GM18951 (cell line): ENCODE measurements around the gene APBB2.
"Not testable (repeated sequence)": the region's sequence is repeated elsewhere in the genome, so short reads cannot be mapped to it uniquely, and the experiment has no call there.

Source experiments
- POLR2A ChIP-seq: IDR thresholded peaks from 4 replicates; pipeline ENCODE4 v1.6.1; 2011; ENCODE audit warnings: mild to moderate bottlenecking; ENCODE audit not compliant: insufficient read length, insufficient read depth; ENCODE audit errors: extremely low read depth
- in situ Hi-C: fragments of 300-500 bp; cut with MboI; formaldehyde crosslinking; loops from one replicate; pipeline ENCODE4 v1.12.0; 2022; ENCODE audit warnings: low sequenced_read_pairs, mixed read lengths, inconsistent platforms; ENCODE audit not compliant: unreplicated experiment

APBB2 gene

DNA sequence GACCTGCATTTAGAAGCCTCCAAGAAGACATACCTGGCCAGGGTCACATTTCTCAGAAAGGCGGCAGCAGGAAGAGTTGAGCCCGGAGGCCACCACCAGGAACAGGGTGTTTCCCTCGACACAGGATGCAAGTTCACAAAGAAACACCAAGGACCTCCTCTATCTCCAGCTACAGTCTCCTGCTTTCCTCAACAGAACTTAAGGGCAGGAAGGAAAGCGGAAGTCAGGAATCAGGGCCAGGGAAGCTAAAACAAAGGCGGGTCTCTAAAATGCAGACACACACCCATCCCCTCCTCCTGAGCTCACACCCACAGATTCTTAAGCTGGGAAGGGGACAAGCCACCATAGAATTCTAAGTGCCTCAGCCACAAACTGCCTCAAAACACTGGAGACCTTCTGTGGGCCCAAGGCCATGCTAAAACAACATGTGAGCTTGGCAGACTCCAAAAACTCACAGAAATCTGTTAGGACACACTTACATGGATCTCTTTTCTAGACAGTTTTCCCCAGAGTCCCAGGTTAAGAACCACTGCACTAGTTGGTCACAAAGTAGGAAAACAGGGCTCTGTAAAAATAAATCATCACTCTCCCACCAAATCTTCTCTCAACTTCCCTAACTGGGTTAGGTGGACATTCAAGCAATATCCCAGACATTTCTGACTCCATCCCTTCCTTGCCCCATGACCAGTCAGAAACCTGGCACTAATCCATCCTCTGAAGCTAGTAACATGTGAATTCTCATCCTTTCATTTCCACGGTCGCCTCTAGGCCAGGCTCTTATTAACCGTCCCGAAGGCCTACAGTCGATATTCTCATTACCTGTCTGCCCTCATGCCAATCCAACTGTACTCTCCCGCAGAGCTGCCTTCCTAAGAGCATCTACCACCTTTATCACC, 163.2 kb downstream of the APBB2 start:
- no peak for TF ChIP-seq POLR2A
- in situ Hi-C loops, result no loop called here

DNA sequence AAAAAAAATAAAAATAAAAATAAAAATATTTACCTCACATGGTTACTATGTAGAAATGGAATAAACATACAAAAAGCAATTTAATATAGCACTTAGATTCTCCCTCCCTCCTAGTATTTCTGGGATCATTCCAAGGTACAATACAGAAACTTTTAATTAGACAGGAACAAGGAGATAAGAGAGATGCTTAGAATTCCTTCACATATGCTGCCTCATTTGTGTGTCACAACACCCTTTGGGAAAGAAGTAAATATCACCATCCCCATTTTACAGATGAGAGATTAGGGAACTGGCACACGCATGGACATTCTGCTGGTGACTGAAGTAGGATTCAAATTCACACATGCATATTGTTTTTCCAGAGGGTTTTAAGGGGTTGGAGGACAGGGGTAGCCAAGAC, 164.2 kb downstream of the APBB2 start:
- no peak for TF ChIP-seq POLR2A
- in situ Hi-C loops, result no loop called here

DNA sequence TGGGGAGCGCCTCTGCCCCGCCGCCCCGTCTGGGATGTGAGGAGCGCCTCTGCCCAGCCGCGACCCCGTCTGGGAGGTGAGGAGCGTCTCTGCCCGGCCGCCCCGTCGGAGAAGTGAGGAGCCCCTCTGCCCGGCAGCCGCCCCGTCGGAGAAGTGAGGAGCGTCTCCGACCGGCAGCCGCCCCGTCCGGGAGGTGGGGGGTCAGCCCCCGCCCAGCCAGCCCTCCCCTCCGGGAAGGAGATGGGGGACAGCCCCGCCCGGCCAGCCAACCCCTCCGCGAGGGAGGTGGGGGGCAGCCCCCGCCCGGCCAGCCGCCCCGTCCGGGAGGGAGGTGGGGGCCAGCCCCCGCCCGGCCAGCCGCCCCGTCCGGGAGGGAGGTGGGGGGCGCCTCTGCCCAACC, 165.2 kb downstream of the APBB2 start:
- in situ Hi-C loops, result not testable (repeated sequence)

DNA sequence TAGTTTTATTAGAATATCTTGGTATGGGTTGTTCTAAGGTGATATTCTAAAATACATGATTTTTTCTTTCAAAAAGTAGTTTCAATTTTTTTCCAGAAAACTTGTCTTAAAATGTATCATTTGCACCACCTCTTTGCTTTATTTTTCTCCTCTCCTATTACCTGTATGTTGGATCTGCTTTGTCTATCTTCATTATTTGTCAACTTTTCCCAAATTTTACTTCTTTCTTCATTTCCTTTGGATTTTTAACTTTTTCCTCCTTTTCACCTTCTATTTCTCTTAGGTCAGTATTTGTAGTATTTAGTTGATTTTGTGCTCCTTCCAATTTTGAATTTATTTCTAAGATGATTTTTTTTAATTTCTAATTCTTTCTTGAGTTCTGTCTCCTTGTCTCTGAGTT, 169.6 kb downstream of the APBB2 start:
- no peak for TF ChIP-seq POLR2A
- in situ Hi-C loops, result no loop called here

DNA sequence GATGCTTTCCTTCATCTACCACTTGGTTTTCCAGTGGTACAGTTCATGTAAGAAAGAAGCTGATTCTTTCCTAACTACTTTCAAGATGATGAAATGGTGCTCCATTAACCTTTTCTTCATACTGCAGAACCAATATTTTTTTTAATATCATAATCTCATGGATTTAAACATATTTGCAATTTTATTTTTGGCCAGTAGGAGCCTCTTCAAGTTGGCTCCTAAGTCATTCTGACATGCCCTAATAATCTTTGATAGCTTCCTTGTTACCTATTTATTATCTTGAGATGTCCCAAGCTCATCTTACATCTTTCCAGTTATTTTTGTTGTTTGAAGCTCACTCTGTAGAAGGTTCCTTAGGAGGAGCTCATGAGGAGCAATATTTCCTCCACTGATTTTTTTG, 170.2 kb downstream of the APBB2 start:
- no peak for TF ChIP-seq POLR2A
- in situ Hi-C loops, result no loop called here

DNA sequence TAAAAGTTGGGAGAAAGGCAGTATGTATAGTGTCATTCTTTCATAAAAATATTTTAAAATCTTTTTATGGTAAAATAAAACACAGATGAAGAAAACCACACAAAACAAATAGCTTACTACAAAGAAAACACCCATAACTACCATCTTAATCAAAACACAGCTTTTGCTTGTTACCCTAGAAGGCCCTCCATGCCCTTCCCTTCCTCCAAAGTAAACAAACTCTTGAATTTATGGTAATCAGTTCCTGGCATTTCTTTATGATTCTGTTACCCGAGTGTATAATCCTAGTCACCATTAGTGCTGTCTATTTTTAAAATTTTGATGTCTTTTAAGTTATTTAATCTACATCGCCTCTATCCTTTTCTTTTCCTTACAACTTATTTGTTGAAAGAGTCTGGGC, 170.9 kb downstream of the APBB2 start:
- in situ Hi-C loops, result no loop called here
- TF ChIP-seq POLR2A, result no peak

DNA sequence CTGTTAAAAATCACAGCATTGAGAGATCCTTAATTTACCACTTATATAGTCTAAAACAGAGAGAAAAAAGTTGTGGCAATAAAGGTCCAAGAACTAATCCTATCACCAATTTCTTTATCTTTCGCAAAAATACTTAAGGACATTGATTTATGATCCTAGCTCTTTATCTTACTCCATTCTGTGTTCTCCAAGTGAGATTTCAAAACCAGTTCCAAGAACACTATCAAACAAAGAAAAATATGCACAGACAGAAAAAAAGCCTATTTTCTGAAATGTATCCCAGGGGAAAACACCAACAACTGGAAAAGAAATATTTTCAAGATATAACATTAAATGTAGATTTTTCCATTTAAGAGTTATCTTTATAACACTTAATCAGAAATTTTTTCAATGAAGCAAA, 172.8 kb downstream of the APBB2 start:
- no peak for TF ChIP-seq POLR2A

DNA sequence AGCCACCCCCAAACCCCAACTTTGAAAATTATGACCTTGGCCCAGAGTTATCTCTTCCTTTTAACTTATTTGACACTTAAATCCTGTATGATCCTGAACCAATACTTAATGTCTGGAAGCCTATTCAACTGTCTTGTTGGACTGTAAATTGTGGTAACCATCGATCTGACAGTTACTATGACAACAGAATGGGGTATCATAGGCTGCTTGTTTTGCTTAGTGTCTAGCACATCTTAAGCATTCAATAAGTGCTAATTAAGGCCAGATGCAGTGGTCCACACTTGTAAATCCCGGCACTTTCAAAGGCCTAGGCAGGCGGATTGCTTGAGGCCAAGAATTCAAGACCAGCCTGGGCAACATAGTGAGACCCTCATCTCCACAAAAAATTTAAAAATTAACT, 175.0 kb downstream of the APBB2 start:
- in situ Hi-C loops, result no loop called here
- TF ChIP-seq POLR2A, result no peak

More for the DNA sequence above, 172.8 kb downstream of the APBB2 start:
- in situ Hi-C loops, result no loop called here

DNA sequence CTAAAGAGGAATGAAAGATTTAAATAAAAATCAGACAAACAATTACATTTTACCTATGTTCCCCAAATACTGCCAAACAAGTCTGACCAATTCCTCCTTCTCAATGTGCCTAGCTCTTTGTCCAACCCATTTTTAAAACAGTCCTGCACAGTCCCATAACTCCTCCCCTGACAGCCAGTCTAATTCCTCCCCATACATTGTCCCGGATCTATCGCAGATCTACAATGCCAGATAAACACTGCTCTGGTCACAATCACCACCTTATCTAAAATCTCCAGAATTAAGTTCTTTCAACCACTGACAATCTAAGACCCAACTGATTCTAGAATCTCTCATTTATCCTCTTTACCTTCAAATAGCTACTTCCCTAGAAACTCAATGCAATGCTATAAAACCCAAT, 176.0 kb downstream of the APBB2 start:
- in situ Hi-C loops, result no loop called here
- no peak for TF ChIP-seq POLR2A

DNA sequence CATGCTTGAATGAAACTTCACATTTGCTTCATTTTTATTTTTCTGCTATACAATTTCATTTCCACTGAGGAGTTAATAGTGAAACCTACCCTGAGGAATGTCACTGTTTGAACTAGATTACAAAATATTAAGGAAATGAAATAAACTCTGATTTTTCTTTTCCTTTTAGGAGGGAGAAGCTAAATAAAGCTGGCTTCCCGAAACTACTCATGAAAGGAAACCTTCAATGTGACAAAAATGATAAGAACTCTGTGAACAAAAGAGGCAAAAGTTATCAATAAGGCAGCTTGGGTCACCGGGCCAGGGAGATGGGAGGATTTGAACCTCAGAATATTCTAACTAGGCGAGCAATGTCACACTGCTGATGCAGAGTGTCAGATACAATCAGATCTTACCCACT, 185.2 kb downstream of the APBB2 start:
- no peak for TF ChIP-seq POLR2A
- in situ Hi-C loops, result no loop called here

DNA sequence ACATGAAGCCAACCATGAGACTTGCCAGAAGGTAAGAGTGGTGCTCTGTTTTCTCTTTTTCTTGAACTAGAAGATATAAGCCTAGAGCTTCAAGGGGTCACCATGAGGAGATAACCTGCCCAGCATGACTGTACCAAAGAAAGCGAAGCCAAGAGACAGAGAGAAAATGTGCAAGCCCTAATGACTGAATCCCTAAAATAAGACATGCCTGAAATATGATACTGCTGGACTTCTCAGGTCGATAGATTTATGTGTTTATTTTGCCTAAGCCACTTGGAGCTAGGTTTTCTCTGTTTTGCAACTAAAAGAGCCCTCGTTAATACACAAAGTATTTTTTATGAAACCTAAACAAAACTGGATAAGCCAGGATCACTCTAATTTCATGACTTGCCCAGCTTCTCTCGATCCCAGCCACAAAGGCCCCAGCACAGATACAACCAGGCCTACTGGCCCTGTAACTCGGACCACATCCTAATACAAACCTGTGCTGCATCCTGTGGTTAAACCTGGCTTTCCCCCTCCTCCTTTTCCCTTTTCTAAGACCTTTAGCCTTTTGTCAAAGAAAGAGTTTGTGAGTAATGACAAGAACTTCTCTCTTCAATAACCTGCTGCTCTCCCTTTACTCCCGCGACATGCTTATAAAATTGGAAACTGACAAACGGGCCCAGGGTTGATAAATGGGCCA, 185.8 kb downstream of the APBB2 start:
- in situ Hi-C loops, result no loop called here
- TF ChIP-seq POLR2A, result no peak

DNA sequence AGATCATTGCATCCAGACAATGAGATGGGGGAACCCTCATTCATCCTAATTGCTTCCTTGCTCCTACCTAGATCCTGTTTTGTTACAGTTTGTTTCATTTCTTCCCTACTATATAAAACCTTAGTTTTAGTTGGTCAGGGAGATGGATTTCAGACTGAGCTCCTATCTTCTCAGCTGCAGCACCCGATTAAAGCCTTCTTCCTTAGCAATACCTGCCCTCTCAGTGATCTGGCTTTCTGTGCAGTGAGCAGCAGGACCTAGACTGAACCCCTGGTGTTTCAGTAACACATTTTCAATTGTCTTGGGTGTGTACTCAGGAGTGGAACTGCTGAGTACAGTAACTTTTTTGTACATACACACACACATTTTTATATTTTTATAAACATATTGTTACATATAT, 187.4 kb downstream of the APBB2 start:
- TF ChIP-seq POLR2A, result no peak
- in situ Hi-C loops, result no loop called here

DNA sequence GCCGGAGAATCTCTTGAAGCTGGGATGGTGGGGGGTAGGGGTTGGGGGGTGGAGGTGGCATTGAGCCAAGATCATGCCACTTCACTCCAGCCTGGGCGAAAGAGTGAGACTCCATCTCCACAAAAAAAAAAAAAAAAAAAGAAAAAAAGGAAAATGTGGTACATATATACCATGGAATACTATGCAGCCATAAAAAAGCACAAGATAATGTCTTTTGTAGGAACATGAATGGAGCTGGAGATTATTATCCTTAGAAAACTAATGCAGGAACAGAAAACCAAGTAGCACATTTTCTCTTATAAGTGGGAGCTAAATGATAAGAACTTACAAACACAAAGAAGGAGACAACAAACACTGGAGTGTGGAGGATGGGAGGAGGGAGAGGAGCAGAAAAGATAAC, 188.5 kb downstream of the APBB2 start:
- in situ Hi-C loops, result no loop called here
- no peak for TF ChIP-seq POLR2A

DNA sequence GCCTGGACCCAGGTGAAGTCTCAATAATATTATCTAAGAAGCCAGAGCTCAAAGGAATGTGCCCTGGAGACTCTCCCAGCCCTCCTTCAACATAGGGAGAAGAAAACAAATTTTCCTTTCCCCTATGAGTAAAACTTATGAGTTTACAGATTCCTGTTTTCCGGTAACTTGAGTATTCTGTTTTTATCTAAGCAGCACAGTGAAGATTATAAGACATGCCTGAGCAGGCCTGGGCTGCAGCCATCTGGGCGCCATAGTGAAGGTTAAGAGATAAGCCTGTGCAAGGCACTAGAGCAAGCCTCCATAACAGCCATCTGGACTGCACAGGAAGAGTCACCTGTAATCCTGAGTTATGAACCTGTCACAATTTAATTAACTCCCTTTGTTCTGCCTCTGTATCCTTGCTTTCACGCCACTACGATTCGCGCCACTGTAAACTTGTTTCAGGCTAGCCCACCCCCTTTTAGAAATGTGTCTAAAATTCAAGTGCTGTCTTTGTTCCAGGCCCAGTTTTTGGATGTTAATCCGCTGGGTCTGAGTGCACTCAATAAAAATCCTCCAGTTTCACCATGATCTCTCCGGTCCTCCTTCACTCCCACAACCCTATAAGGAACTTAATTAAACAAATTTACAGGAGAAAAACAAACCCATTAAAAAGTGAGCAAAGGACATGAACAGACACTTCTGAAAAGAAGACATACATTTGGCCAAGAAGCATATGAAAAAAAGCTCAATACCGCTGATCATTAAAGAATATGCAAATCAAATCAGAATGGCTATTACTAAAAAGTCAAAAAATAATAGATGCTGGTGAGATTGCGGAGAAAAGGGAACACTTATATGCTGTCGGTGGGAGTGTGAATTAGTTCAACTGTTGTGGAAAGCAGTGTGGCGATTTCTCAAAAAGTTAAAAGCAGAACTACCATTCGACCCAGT, 189.5 kb downstream of the APBB2 start:
- in situ Hi-C loops, result no loop called here
- no peak for TF ChIP-seq POLR2A

DNA sequence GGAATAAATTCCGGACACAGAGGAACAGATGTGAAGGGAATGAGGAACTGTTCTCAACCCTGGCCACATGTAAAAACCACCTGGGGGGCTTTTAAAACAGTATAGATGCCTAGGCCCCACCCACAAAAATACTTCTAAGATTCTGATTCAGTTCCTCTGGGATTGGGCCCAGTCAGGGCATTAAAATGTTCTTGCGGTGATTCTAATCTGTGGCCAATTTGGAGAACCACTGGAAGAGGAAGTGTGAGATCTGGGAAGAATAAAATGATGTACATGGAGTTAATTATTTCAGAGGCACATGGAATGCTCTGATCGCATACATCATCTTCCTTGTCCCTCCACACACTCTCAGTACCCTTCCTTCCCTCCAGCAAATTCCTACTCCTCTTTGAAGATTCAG, 192.2 kb downstream of the APBB2 start:
- no peak for TF ChIP-seq POLR2A
- in situ Hi-C loops, result no loop called here
